ENCODE results near the gene RELT.

The RELT gene

DNA sequence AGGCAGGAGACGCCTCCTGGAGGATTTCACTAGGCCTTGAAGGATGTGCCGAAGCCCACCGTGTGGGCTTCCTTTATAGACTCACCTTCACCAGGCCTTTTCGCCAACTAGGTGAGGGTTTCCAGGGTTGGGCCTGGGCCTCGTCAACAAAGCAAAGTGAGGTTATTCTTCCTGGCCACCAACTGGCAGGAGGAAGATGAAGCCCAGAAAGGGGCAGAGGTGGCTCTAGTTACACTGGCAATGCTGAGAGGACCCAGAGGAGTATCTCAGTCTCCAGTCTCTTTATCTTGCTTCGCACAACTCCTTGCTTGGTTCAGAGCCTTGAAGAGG, 404 bp upstream of the RELT start:
- Histone ChIP-seq H3K14ac (ENCODE audit: low read length) (no peak overlapping the region), H2BK120ac (ENCODE audit: low read depth, low read length) (no peak overlapping the region), H2BK12ac (ENCODE audit: low read length) (no peak overlapping the region), H2BK5ac (ENCODE audit: low read length) (peak overlapping the region; percentile 8), H4K8ac (ENCODE audit: low read depth, low read length) (no peak overlapping the region), H2AK5ac (ENCODE audit: low read depth, low read length) (peak overlapping the region; percentile 42), H3K27ac (replicated peaks; ENCODE audit: low read length) (no peak overlapping the region), H3K9me3 (replicated peaks in 1 of 2; ENCODE audit: control insufficient read depth in 2 of 2, insufficient read depth in 1 of 2, low read depth in 1 of 2, low read length in 2 of 2) (peaks cover 2 to 3% of the 10 kb centered on the region in 2 donors), H3K23ac (ENCODE audit: low read depth, low read length, poor library complexity) (no peak overlapping the region), H3K4me2 (ENCODE audit: insufficient read depth, low read length, poor library complexity, severe bottlenecking) (no peak overlapping the region), H3K79me1 (ENCODE audit: low read depth, low read length) (peaks cover 15% of the 10 kb centered on the region), H3K18ac (ENCODE audit: low read length) (peak overlapping the region; percentile 76), H3K36me3 (replicated peaks in 1 of 2; ENCODE audit: control insufficient read depth in 2 of 2, insufficient read depth in 2 of 2, low read length in 2 of 2) (no peaks in the 10 kb centered on the region), H2BK15ac (ENCODE audit: low read length) (no peak overlapping the region), H2AFZ (ENCODE audit: low read length) (peak overlapping the region; percentile 90), H3K27me3 (ENCODE audit: control insufficient read depth in 3 of 3, insufficient read depth in 3 of 3, low read depth in 1 of 3, low read length in 3 of 3) (no peaks in the 10 kb centered on the region), H3K4ac (ENCODE audit: low read length) (no peak overlapping the region), H3K4me1 (ENCODE audit: control insufficient read depth in 2 of 2, insufficient read depth in 1 of 2, low read depth in 1 of 2, low read length in 2 of 2) (peaks cover 14 to 18% of the 10 kb centered on the region in 2 donors), H4K91ac (ENCODE audit: low read depth, low read length, poor library complexity) (no peak overlapping the region), H3K4me3 (ENCODE audit: low read length in 2 of 2) (peak overlapping the region; percentile 21 to 38), H3K9ac (ENCODE audit: low read depth, low read length, poor library complexity) (no peak overlapping the region)
- WGBS, 2 donors (ENCODE audit: extremely low coverage in 2 of 2, insufficient read length in 2 of 2, insufficient replicate concordance in 1 of 2), result no CpG with 5 or more reads among the region's 6 CpGs
- DNase-seq (ENCODE audit: low spot score), result no peak

GRCh38 chr11:73376803-73377629, 817 bp downstream of the RELT start:
- no peak overlapping the region for H4K8ac ChIP-seq (ENCODE audit: low read depth, low read length)
- H2BK5ac ChIP-seq (ENCODE audit: low read length), result peak overlapping the region; percentile 8
- H3K27me3 ChIP-seq (ENCODE audit: control insufficient read depth in 3 of 3, insufficient read depth in 3 of 3, low read depth in 1 of 3, low read length in 3 of 3), result no peaks in the 10 kb centered on the region
- peak overlapping the region; percentile 14 for H2BK12ac ChIP-seq (ENCODE audit: low read length)
- H3K79me1 ChIP-seq (ENCODE audit: low read depth, low read length), result peaks cover 16% of the 10 kb centered on the region
- H3K14ac ChIP-seq (ENCODE audit: low read length), result peak overlapping the region; percentile 95
- H3K27ac ChIP-seq (replicated peaks; ENCODE audit: low read length), result no peak overlapping the region
- H3K4me3 ChIP-seq (ENCODE audit: low read length in 2 of 2), result peak overlapping the region; percentile 70 to 95
- peak overlapping the region; percentile 98 for H2AK5ac ChIP-seq (ENCODE audit: low read depth, low read length)
- peak overlapping the region; percentile 23 for H4K91ac ChIP-seq (ENCODE audit: low read depth, low read length, poor library complexity)
- peaks cover 14 to 18% of the 10 kb centered on the region in 2 donors for H3K4me1 ChIP-seq (ENCODE audit: control insufficient read depth in 2 of 2, insufficient read depth in 1 of 2, low read depth in 1 of 2, low read length in 2 of 2)
- H2BK15ac ChIP-seq (ENCODE audit: low read length), result peak overlapping the region; percentile 51
- H3K9me3 ChIP-seq (replicated peaks in 1 of 2; ENCODE audit: control insufficient read depth in 2 of 2, insufficient read depth in 1 of 2, low read depth in 1 of 2, low read length in 2 of 2), result no peaks in the 10 kb centered on the region
- peak overlapping the region; percentile 92 for H2AFZ ChIP-seq (ENCODE audit: low read length)
- no peak overlapping the region for H3K4ac ChIP-seq (ENCODE audit: low read length)
- no peaks in the 10 kb centered on the region for H3K36me3 ChIP-seq (replicated peaks in 1 of 2; ENCODE audit: control insufficient read depth in 2 of 2, insufficient read depth in 2 of 2, low read length in 2 of 2)
- H3K4me2 ChIP-seq (ENCODE audit: insufficient read depth, low read length, poor library complexity, severe bottlenecking), result peak overlapping the region; percentile 87
- DNase-seq (ENCODE audit: low spot score), result no peak
- H3K23ac ChIP-seq (ENCODE audit: low read depth, low read length, poor library complexity), result peak overlapping the region; percentile 96
- H2BK120ac ChIP-seq (ENCODE audit: low read depth, low read length), result peak overlapping the region; percentile 65
- peak overlapping the region; percentile 96 for H3K18ac ChIP-seq (ENCODE audit: low read length)
- peak overlapping the region; percentile 97 for H3K9ac ChIP-seq (ENCODE audit: low read depth, low read length, poor library complexity)
- WGBS, 2 donors (ENCODE audit: extremely low coverage in 2 of 2, insufficient read length in 2 of 2, insufficient replicate concordance in 1 of 2), result no CpG with 5 or more reads among the region's 56 CpGs

DNA sequence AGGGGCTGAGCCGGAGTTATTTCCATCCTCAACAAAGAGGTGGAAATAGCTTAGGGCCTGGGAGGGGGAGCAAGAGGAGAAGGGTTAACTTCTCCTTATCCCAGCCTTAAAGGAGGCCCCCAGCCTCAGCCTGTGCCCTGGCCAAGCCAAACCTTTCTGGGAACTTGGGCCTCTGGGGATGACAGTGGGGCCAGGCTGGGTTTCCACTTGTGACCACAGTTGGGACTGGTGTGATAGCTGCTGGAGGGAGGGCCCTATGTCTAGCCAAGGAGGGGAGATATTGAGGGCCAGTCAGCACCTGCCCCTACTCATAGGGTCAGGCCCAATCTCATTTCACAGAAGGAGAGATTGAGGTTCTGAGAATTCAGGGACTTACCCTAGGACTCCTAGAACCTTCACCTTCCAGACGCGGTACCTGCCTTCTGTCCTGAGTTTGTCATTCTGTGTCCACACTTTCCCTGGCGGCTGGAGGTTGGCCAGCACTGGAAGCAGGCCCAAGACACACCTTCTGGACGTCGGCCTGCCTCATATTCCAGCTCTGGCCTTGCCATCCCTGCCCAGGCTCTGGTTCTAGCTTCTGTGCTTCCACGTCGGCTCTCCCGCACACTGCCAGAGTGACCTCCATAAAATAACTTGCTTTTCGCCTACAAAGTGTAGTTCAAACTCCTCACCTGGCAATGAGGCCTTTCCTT, 3.1 kb downstream of the RELT start:
- Histone ChIP-seq H3K27ac (replicated peaks; ENCODE audit: low read length) (no peak overlapping the region), H3K9me3 (replicated peaks in 1 of 2; ENCODE audit: control insufficient read depth in 2 of 2, insufficient read depth in 1 of 2, low read depth in 1 of 2, low read length in 2 of 2) (no peaks in the 10 kb centered on the region), H3K79me1 (ENCODE audit: low read depth, low read length) (peaks cover 25% of the 10 kb centered on the region), H2AK5ac (ENCODE audit: low read depth, low read length) (no peak overlapping the region), H3K4me3 (ENCODE audit: low read length in 2 of 2) (peak overlapping the region in 1 of 2 donors; percentile 23), H3K27me3 (ENCODE audit: control insufficient read depth in 3 of 3, insufficient read depth in 3 of 3, low read depth in 1 of 3, low read length in 3 of 3) (no peaks in the 10 kb centered on the region), H3K36me3 (replicated peaks in 1 of 2; ENCODE audit: control insufficient read depth in 2 of 2, insufficient read depth in 2 of 2, low read length in 2 of 2) (peaks cover 0 to 1% of the 10 kb centered on the region in 2 donors), H3K14ac (ENCODE audit: low read length) (no peak overlapping the region), H2BK15ac (ENCODE audit: low read length) (no peak overlapping the region), H2BK5ac (ENCODE audit: low read length) (no peak overlapping the region), H4K8ac (ENCODE audit: low read depth, low read length) (no peak overlapping the region), H3K4ac (ENCODE audit: low read length) (no peak overlapping the region), H2BK12ac (ENCODE audit: low read length) (no peak overlapping the region), H3K23ac (ENCODE audit: low read depth, low read length, poor library complexity) (no peak overlapping the region), H3K9ac (ENCODE audit: low read depth, low read length, poor library complexity) (no peak overlapping the region), H3K18ac (ENCODE audit: low read length) (no peak overlapping the region), H2BK120ac (ENCODE audit: low read depth, low read length) (no peak overlapping the region), H3K4me2 (ENCODE audit: insufficient read depth, low read length, poor library complexity, severe bottlenecking) (no peak overlapping the region), H3K4me1 (ENCODE audit: control insufficient read depth in 2 of 2, insufficient read depth in 1 of 2, low read depth in 1 of 2, low read length in 2 of 2) (peaks cover 22 to 30% of the 10 kb centered on the region in 2 donors), H4K91ac (ENCODE audit: low read depth, low read length, poor library complexity) (no peak overlapping the region), H2AFZ (ENCODE audit: low read length) (no peak overlapping the region)
- no peak for DNase-seq (ENCODE audit: low spot score)
- WGBS, 2 donors (ENCODE audit: extremely low coverage in 2 of 2, insufficient read length in 2 of 2, insufficient replicate concordance in 1 of 2), result no CpG with 5 or more reads among the region's 10 CpGs

DNA sequence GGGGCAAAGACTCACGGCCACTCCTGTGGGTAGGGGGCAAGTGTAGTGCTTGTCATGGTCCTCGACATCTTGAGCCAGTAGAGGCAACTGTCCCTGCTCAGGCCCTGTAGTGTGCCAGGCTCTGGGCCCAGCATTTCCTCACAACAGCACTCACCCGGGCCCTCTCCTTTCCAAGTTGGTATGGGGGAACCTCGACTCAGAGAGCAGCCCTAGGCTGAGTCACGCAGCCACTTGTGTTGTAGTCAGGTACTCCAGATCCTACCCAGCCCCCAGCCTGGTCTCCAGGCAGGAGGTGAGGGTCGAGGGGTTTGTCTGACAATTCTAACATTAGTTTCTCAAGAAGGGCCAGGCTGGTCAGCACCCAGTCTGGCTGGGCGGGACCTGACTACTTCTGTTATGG, 4.1 kb downstream of the RELT start:
- Histone ChIP-seq H3K79me1 (ENCODE audit: low read depth, low read length) (peaks cover 31% of the 10 kb centered on the region), H2AK5ac (ENCODE audit: low read depth, low read length) (no peak overlapping the region), H3K23ac (ENCODE audit: low read depth, low read length, poor library complexity) (peak overlapping the region; percentile 44), H3K4me2 (ENCODE audit: insufficient read depth, low read length, poor library complexity, severe bottlenecking) (no peak overlapping the region), H3K36me3 (replicated peaks in 1 of 2; ENCODE audit: control insufficient read depth in 2 of 2, insufficient read depth in 2 of 2, low read length in 2 of 2) (peaks cover 0 to 1% of the 10 kb centered on the region in 2 donors), H3K4me1 (ENCODE audit: control insufficient read depth in 2 of 2, insufficient read depth in 1 of 2, low read depth in 1 of 2, low read length in 2 of 2) (peaks cover 22 to 35% of the 10 kb centered on the region in 2 donors), H4K8ac (ENCODE audit: low read depth, low read length) (no peak overlapping the region), H2BK120ac (ENCODE audit: low read depth, low read length) (no peak overlapping the region), H2BK15ac (ENCODE audit: low read length) (no peak overlapping the region), H3K27me3 (ENCODE audit: control insufficient read depth in 3 of 3, insufficient read depth in 3 of 3, low read depth in 1 of 3, low read length in 3 of 3) (no peaks in the 10 kb centered on the region), H4K91ac (ENCODE audit: low read depth, low read length, poor library complexity) (no peak overlapping the region), H3K9me3 (replicated peaks in 1 of 2; ENCODE audit: control insufficient read depth in 2 of 2, insufficient read depth in 1 of 2, low read depth in 1 of 2, low read length in 2 of 2) (no peaks in the 10 kb centered on the region), H3K4me3 (ENCODE audit: low read length in 2 of 2) (no peak overlapping the region), H3K27ac (replicated peaks; ENCODE audit: low read length) (no peak overlapping the region), H2BK12ac (ENCODE audit: low read length) (no peak overlapping the region), H3K18ac (ENCODE audit: low read length) (no peak overlapping the region), H2BK5ac (ENCODE audit: low read length) (peak overlapping the region; percentile 45), H3K4ac (ENCODE audit: low read length) (no peak overlapping the region), H3K14ac (ENCODE audit: low read length) (no peak overlapping the region), H3K9ac (ENCODE audit: low read depth, low read length, poor library complexity) (peak overlapping the region; percentile 75), H2AFZ (ENCODE audit: low read length) (no peak overlapping the region)
- WGBS, 2 donors (ENCODE audit: extremely low coverage in 2 of 2, insufficient read length in 2 of 2, insufficient replicate concordance in 1 of 2), result no CpG with 5 or more reads among the region's 7 CpGs
- DNase-seq (ENCODE audit: low spot score), result no peak

Data from neuronal stem cell (in vitro differentiated cells).